G401.6 (cell line): ENCODE results near the gene CMIP.
"Not testable (repeated sequence)": the region's sequence is repeated elsewhere in the genome, so short reads cannot be mapped to it uniquely, and the experiment has no call there.

Experiments
- FAIRE-seq: peaks from 2 replicates; lab custom pipeline; 2012; peaks lifted over from hg19 to GRCh38; lab: Jason Lieb, UNC

Gene CMIP

GRCh38 chr16:81569361-81570034 is 124.9 kb downstream of the CMIP start:
- no peak for FAIRE-seq

- no peak for FAIRE-seq
Observed at GRCh38 chr16:81570151-81570846, 125.7 kb downstream of the CMIP start.

DNA sequence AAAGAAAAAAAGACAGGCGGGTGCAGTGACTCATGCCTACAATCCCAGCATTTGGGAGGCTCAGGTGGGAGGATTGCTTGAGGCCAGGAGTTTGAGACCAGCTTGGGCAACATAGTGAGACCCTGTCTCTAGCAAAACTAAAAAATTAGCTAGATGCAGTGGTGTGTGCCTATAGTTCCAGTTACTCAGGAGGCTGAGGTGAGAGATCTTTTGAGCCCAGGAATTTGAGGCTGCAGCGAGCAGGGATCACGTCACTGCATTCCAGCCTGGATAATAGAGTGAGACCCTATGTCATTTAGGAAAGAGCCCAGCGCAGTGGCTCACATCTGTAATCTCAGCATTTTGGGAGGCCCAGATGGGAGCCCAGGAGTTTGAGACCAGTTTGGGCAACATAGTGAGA is 126.6 kb downstream of the CMIP start:
- no peak for FAIRE-seq

DNA sequence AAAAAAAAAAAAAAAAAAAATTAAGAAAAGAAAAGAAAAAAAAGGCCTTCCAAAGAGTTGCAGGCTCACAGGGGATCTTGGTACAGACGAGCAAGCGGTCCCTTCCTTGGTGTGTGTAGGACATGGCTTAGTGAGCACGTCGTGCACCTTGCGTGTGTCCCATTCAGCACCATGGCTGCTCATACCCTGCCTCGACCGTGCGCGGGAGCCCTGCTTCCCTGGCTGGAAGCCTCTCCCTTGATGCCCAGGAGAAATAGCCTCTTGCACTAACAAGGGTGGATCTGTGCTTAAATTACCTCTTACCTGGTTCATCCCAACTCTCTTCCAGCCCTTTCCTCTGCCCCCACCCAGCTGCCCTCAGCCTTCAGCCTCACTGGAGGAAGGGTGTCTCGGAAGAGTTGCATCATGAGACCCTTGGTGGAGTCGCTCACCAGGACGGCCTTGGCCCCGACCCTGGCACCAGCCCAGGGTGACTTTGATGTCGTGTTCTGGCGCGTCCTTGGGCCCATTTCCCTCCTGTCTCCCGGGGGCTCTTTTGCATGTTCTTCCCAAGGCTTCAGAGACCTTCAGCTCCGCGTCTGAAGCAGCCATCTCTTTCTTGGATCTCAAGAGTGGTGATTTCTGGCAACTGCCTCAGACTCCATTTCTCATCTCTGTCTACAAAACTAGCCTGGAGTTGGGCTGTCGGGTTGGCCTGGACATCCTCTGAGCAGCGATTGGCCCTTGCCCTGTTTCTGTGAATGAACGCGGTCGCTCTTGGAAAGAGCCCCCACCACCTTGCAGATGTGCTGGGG is 127.2 kb downstream of the CMIP start:
- FAIRE-seq, result no peak

DNA sequence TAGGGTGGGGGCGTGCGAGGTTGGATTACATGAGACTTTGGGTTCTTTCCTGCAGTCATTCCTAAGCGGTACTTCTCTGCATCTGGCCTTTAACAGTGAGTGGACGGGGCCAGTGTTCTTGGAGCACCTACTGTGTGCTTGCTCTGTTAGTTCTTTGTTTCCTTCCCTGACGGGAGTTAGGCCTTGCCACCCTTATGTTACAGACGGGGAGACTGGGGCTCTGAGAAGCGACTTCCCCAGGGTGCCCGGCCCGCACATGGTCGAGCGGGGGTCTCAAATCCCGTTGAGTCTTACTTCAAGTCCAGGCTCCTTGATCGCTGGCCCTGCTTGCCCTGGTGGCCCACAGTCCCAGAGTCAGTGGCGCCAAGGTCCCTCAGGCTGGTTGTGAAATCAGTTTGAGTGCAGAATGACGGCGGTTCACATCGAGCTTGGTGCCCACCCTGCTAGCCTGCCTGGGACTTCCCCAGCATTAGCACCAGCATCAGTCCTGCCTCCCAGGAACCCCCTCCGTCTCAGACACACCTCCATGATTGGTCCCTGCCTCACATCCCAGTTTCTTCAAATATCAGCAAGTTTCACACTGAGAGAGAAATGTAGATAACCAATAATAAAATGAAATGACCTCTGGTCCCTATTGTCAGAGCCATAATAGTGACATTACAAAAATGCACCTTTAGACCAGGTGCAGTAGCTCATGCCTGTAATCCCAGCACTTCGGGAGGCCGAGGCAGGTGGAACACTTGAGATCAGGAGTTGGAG is 128.0 kb downstream of the CMIP start:
- no peak for FAIRE-seq

DNA sequence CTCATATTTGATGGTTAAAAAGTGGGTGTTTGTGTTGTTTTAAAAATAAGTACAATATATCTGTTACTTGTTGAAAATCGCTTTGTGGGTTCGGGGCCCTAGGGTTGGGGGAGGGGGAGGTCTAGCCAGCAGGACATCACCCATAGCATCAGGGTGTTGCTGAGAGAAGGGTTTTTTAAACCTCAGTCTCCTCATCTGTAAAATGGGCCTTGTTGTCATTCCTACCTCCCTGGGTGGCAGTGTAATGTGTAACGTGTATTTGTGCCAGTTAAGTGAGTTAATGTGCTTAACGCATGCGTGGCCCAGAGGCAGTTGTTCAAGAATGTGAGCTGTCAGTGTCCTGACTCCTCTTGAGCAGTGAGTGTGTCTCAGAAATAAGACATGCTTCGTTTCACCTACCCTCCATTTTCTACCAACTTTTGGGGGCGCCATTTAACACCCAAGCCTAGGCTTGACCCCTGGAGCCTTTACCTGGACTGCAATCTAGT is 129.0 kb downstream of the CMIP start:
- FAIRE-seq, result no peak

GRCh38 chr16:81574168-81574567 is 129.6 kb downstream of the CMIP start:
- no peak for FAIRE-seq

DNA sequence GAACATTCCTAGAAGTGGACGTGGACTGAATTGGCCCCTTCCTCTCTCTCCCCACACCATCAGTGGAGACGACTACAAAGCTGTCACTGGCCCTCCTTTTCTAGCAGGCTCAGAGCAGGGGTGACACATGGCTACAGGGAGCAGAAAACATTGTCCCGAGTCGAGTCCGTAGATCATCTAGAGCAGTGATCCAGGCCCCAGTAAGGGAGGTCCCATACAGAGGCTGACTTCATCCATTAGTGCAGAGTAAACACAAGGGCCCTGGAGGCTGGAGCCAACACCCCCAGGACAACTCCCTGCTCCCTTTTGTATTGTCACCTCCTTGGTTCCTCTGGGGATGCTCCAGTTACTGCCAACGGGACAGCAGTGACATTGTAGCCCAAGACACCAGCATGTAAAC is 130.7 kb downstream of the CMIP start:
- FAIRE-seq, result no peak

DNA sequence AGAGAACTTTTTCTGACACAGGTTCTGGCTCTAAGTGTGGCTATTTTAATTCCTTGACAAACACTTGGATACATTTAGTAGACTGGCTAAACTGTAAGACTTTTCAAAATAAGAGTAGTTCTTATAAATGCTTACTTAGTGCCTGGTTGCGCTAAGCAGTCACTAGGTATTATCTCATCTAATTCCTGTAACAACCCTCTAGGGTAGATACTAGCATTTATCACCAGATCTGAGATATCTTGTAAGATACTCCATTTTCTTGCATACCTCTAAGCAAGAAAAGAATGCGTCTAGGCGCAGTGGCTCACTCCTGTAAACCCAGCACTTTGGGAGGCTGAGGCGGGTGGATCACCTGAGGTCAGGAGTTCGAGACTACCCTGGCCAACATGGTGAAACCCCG is 131.2 kb downstream of the CMIP start:
- no peak for FAIRE-seq

DNA sequence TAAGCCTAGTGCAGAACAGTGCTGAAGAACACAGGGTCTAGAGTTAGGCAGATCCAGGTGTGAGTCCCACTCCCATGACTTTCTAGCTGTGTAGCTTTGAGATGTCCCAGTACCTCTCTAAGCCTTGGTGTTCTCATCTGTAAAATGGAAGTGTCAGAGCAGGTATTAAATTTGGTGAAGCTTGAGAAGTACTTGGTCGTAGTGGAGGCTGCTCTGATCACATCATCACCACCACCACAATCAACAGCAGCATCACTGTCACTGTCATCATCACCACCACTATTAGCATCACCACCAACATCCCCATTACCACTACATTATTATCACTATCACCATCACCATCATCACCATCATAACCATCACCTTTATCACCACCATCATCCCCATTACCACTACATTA is 132.1 kb downstream of the CMIP start:
- no peak for FAIRE-seq

- FAIRE-seq, result not testable (repeated sequence)
Observed at GRCh38 chr16:81577272-81577671, 132.7 kb downstream of the CMIP start.

- FAIRE-seq, result no peak
Observed at GRCh38 chr16:81578076-81578475, 133.5 kb downstream of the CMIP start.

- FAIRE-seq, result no peak
Observed at GRCh38 chr16:81578636-81579413, 134.2 kb downstream of the CMIP start.

- no peak for FAIRE-seq
Observed at GRCh38 chr16:81581107-81581506, 136.5 kb downstream of the CMIP start.

DNA sequence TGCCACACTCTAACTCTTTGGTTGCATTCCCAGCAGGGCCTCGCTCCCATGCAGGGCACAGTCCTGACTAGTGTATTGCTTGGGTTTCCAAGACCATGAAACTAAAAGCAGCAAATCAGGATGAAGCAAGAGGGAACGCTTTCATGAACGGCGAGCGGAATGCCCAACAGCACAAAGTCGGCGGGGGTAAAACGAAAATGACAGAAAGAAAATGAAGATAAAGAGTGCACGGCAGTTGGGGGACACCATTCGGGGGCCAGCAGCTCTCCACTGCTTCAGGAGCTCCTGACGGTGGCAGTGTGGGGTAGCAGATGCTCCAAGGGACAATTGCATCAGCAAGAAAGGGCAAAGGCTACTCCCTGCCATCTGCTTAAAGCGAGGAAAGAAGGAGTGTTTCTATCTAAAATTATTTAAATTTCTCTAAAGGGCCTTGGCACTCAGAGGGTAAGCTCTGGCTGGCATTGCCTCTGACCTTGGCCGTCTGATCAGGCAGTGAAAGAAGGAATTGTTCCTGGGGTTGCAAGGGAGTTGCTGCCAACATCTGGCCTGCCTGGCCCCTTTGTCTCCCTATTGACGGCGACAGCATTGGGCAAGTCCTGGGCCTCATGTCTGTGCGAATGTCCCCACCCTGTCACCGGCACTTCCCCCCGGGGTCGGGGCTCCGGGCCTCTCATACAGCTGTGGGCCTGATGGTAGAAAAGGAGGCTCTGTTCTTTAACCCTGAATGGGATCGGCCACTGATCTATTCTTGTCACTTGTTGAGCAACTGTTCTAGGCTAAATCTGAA is 138.2 kb downstream of the CMIP start:
- no peak for FAIRE-seq

DNA sequence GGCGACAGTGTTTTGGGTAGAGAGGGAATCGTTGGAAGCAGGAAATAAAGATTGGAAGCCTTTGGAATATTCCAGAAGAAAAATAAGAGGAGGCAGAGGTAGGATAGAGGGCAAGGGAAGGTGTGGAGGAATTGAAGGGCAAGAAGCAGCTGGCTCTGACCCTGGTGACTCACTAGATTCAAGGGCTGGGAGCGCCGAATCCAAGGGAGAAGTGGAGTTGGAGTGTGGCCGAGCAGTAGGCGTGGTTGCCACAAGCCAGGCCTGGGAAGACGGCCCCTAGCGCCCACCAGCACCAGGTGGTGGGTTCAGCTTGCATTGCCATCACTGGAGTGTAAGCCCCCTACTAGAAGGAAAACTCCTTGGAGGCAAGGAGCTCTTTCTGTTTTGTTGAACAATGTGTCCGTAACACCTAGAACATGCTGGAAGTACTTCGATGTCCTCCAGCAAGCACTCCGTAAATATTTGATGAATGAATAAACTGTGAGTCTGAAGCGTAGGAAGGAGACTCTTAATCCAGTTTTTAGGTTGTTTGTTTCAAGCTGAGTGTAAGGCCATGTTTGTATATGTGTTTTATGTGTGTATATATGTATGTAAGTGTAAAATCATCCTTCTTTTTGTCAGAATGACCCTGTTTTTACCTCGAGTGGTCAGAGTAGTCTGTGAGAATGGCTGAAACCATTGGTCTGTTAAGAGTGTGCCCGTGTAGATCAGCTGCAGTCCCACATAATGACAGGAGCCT is 139.5 kb downstream of the CMIP start:
- no peak for FAIRE-seq

DNA sequence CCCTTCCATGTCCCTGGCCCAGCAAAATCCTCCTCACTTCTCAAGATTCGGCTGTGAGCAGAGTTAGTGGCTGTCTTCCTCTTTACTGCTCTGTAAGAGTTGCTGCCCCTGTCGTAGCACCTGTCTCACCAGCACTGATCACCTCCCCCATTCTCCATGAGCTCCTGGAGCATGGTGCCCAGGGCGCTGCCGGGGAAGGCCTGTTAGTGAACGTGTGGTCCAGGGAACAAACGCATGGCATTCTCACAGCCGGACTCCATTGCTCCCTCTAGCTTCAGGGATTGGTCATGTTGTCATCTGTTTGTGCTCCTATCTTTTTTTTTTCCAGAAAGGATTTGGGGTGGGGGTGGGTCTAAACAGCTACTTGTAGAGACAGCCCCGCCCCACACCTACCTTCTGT is 141.2 kb downstream of the CMIP start:
- FAIRE-seq, result no peak

GRCh38 chr16:81586417-81586816 is 141.8 kb downstream of the CMIP start:
- no peak for FAIRE-seq

DNA sequence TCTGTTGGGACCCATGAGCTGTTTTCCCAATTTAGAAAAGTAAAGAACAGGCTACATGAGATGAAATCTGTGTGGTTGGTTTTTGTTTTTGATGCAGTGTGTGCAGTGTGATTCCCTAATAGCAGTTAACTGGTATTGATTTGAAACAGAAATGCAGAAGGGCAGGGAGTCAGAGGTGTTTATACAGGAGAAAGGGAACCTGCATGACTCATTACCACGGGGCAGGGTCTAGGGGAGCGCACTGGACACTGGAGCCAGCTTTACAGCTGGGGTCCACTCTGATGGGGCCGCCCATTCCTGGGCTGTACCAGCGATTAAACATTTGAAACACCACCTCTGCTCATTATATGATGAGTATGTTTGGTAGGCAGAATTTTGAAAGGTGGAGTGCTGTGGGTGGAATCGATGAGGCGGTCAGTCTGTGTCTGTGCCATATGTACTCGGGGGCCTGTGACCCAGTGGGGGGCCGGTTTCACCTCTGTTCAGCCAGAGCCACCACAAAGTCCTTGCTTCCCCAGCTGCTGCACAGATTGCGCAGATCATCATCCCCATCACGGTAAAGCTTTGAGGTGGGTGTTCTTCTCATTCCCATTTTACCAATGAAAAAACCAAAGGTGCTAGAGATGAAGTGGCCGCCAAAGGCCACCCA is 142.5 kb downstream of the CMIP start:
- no peak for FAIRE-seq
